ENCODE results near the gene MANF. TPM values are rescaled to one million over a fixed set of nuclear protein-coding genes. Genes with fewer than 3 reads are reported as not detected.
"Not testable (repeated sequence)": the region's sequence is repeated elsewhere in the genome, so short reads cannot be mapped to it uniquely, and the experiment has no call there.

MANF gene
- total RNA-seq, 4 donors from 2014 or later, result 16.2 to 34.6 (median 24.9) TPM

DNA sequence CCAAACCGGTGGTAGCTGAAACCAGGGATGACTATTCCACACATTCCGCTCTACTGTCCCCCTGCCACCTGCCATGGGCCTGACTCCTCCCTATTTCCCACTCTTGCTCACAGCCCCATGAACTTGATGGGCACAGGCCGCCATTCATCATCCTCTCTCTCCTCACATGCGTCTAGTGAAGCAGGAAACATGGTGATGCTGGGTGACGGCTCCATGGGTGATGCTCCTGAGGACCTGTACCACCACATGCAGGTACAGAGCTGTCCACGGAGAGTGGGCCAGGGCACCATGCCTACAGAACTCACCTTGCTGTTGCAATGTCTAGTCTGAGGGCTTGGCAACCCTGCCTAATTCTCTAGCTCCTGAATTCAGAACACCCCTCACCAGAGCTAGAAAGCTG, 23.3 kb upstream of the MANF start:
- no peaks in the 10 kb centered on the region for H3K9me3 ChIP-seq
- H3K36me3 ChIP-seq, result peaks cover 0 to 43% (median 15%) of the 10 kb centered on the region in 4 donors
- intact Hi-C loops (cut with DNase I), result no loop called here
- no peak overlapping the region for H3K4me3 ChIP-seq
- 89% methylated on average over 6 of the region's 6 CpGs for WGBS
- no peak for DNase-seq (ENCODE audit: extremely low spot score)
- no peak overlapping the region for H3K27ac ChIP-seq (replicated peaks in 1 of 4)
- TF ChIP-seq EP300 (IDR thresholded peaks at IDR 0.05) (no peak), POLR2AphosphoS5 (IDR thresholded peaks at IDR 0.05) (no peak), POLR2A (IDR thresholded peaks at IDR 0.05; ENCODE audit: low read depth) (no peak)
- H3K4me1 ChIP-seq, result no peaks in the 10 kb centered on the region
- H3K27me3 ChIP-seq, result no peaks in the 10 kb centered on the region

DNA sequence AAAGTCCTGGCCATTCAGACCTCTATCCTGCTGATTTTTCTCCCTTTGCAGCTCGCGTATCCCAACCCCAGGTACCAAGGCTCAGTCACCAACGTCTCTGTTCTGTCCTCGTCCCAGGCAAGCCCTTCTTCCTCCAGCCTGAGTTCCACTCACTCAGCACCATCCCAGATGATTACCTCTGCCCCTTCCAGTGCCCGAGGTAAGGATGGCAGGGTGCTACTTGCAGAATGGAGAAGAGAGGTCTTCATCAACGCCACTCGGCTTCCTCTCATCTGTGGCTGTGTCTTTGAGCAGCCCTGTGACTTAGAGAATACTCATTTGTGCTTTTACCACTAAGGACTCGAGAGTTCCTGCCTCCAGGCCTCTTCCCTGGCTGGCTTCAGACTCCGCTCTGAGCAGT, 22.6 kb upstream of the MANF start:
- TF ChIP-seq, protein P1, sequence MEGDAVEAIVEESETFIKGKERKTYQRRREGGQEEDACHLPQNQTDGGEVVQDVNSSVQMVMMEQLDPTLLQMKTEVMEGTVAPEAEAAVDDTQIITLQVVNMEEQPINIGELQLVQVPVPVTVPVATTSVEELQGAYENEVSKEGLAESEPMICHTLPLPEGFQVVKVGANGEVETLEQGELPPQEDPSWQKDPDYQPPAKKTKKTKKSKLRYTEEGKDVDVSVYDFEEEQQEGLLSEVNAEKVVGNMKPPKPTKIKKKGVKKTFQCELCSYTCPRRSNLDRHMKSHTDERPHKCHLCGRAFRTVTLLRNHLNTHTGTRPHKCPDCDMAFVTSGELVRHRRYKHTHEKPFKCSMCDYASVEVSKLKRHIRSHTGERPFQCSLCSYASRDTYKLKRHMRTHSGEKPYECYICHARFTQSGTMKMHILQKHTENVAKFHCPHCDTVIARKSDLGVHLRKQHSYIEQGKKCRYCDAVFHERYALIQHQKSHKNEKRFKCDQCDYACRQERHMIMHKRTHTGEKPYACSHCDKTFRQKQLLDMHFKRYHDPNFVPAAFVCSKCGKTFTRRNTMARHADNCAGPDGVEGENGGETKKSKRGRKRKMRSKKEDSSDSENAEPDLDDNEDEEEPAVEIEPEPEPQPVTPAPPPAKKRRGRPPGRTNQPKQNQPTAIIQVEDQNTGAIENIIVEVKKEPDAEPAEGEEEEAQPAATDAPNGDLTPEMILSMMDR (IDR thresholded peaks at IDR 0.05), result no peak
- TF ChIP-seq EP300 (IDR thresholded peaks at IDR 0.05) (no peak), POLR2A (IDR thresholded peaks at IDR 0.05; ENCODE audit: low read depth) (no peak), POLR2AphosphoS5 (IDR thresholded peaks at IDR 0.05) (no peak)
- H3K4me3 ChIP-seq, result no peak overlapping the region
- no peaks in the 10 kb centered on the region for H3K4me1 ChIP-seq
- intact Hi-C loops (cut with DNase I), result no loop called here
- no peak overlapping the region for H3K27ac ChIP-seq (replicated peaks in 1 of 4)
- DNase-seq (ENCODE audit: extremely low spot score), result no peak
- 91% methylated on average over 9 of the region's 9 CpGs for WGBS
- peaks cover 0 to 36% (median 12%) of the 10 kb centered on the region in 4 donors for H3K36me3 ChIP-seq
- no peaks in the 10 kb centered on the region for H3K27me3 ChIP-seq
- no peaks in the 10 kb centered on the region for H3K9me3 ChIP-seq

DNA sequence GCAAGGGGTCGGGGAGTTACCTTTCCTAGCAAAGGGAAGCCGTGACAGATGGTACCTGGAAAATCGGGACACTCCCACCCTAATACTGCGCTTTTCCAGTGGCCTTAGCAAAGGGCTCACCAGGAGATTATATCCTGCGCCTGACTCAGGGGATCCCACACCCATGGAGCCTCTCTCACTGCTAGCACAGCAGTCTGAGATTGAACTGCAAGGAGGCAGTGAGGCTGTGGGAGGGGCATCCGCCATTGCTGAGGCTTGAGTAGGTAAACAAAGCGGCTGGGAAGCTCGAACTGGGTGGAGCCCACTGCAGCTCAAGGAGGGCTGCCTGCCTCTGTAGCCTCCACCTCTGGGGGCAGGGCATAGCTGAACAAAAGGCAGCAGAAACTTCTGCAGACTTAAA, 16.8 kb upstream of the MANF start:
- not testable (repeated sequence) for H3K9me3 ChIP-seq; H3K27me3 ChIP-seq; H3K4me1 ChIP-seq; DNase-seq (ENCODE audit: extremely low spot score); H3K36me3 ChIP-seq; H3K4me3 ChIP-seq; H3K27ac ChIP-seq (replicated peaks in 1 of 4)
- 94% methylated on average over 5 of the region's 8 CpGs for WGBS
- intact Hi-C loops (cut with DNase I), result loop anchor here (5.0 kb wide), 1 partner anchor 401 kb away; no protein-coding TSS in a partner anchor

DNA sequence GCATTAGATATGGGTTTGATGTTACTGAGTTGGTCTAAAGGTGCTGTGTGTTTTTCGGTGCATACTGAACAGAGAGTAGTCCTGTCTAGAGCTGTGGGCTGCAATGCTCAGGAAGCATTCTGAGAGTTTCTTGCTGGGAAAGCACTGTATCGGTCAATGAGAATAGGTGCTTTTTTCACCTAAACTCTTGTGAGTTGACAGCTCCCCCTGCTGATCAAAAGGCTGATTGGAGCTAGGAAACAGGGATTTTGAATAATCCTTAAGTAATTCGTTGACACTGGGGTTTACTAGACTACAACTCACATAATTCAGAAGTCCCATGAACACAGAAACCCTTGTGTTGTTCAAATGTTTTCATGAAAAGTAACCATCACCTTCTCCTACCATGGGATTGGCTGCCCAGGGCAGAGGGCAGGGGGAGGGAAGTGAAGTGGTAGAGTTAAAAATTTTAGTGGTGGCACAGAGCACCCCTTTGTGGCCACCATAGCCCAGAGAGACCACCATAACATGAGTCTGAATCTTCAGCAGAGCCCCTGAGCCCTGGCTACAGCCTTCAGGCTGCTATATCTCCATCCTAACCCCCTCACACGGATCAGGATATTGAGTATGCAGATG, 13.0 kb upstream of the MANF start:
- Histone ChIP-seq H3K9me3 (peaks cover 0 to 3% (median 0%) of the 10 kb centered on the region in 4 donors), H3K4me3 (no peak overlapping the region), H3K27me3 (no peaks in the 10 kb centered on the region), H3K27ac (replicated peaks in 1 of 4) (no peak overlapping the region), H3K36me3 (peaks cover 0 to 25% (median 8%) of the 10 kb centered on the region in 4 donors), H3K4me1 (no peaks in the 10 kb centered on the region)
- TF ChIP-seq, protein P1 (IDR thresholded peaks at IDR 0.05), result peak; percentile 56 to 70 (median 69)
- no peak for TF ChIP-seq POLR2AphosphoS5 (IDR thresholded peaks at IDR 0.05)
- 29% methylated on average over 4 of the region's 4 CpGs for WGBS
- DNase-seq (ENCODE audit: extremely low spot score), result no peak
- intact Hi-C loops (cut with DNase I), result loop anchor here (10.0 kb wide), 2 partner anchors 267 to 697 kb away; partner anchors contain the start of gene DOCK3

DNA sequence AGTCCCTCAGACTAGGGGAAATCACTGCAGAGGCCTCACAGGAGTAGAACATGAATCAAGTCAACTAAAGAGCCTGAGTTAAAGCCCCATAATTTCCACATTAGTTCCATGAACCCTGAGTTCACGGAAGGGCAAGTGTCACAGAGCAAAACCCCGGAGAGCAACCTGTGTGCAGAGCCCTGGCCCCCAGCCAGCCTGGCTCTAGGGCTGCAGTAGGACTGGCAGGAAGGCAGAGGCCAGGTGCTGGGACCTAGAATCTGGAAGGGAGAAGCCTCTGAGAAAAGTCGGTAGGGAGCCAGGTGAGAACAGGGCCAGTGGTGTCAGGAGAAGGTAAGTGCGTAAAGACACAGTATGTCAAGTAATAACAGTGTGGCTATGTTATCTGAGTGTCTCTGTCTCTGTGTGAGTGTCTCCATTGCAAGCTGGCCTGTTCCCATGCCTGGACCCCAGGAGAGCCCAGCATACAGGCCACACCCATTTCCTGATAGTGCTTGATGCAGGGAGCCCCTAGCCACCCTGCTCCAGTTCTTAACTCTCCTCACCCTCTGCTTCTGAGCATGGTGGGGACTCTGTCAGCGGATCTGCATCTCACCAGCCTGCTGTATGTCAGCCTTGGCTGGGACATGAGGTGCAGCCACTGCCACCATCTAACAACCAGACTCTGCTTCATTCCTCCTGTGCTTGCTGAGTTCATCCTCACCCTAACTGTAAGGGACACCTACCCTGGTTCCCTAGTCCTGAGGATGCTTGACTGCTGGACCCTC, 11.3 kb upstream of the MANF start:
- H3K4me3 ChIP-seq, result no peak overlapping the region
- H3K9me3 ChIP-seq, result no peaks in the 10 kb centered on the region
- H3K27ac ChIP-seq (replicated peaks in 1 of 4), result no peak overlapping the region
- H3K36me3 ChIP-seq, result peaks cover 0 to 22% (median 7%) of the 10 kb centered on the region in 4 donors
- 91% methylated on average over 4 of the region's 5 CpGs for WGBS
- TF ChIP-seq POLR2AphosphoS5 (IDR thresholded peaks at IDR 0.05) (no peak), EP300 (IDR thresholded peaks at IDR 0.05) (no peak)
- TF ChIP-seq, protein P1 (IDR thresholded peaks at IDR 0.05), result no peak
- DNase-seq (ENCODE audit: extremely low spot score), result no peak
- H3K27me3 ChIP-seq, result no peaks in the 10 kb centered on the region
- H3K4me1 ChIP-seq, result no peaks in the 10 kb centered on the region
- intact Hi-C loops (cut with DNase I), result loop anchor here (10.0 kb wide), 2 partner anchors 269 to 699 kb away; partner anchors contain the start of gene DOCK3
